Tibial artery (tissue), 4 donors: ENCODE data around the gene GIGYF1.

Experiments used
- DNase-seq, 2 donors: peaks; one replicate each; pipeline ENCODE4 v3.0.0-alpha.2; 2019
- H3K27ac ChIP-seq, 2 donors: fragments of 200-600 bp; sonication (generic) in 1 of 2; 1 replicate in 1 of 2; 2 replicates in 1 of 2; pipeline ENCODE4 v1.5.1; 2018 to 2019; ENCODE audit warnings: mild to moderate bottlenecking in 1 of 2
- H3K27me3 ChIP-seq, 2 donors: fragments of 200-600 bp; sonication (generic) in 1 of 2; one replicate each; pipeline versions ENCODE4 v1.5.1 to v1.6.0; 2016 to 2019
- H3K36me3 ChIP-seq, 3 donors: fragments of 200-600 bp; sonication (generic) in 2 of 3; one replicate each; pipeline ENCODE4 v1.5.1; 2016 to 2019; ENCODE audit warnings: mild to moderate bottlenecking in 2 of 3
- H3K4me1 ChIP-seq, 4 donors: fragments of 200-600 bp; sonication (generic) in 2 of 4; 1 replicate in 3 of 4; 2 replicates in 1 of 4; pipeline ENCODE4 v1.5.1; 2016 to 2019
- H3K4me3 ChIP-seq, 2 donors: fragments of 200-600 bp; sonication (generic) in 1 of 2; 1 replicate in 1 of 2; 2 replicates in 1 of 2; pipeline ENCODE4 v1.5.1; 2018 to 2019; ENCODE audit warnings: mild to moderate bottlenecking in 2 of 2
- H3K9me3 ChIP-seq, 3 donors: fragments of 200-600 bp; sonication (generic) in 1 of 3; one replicate each; pipeline ENCODE4 v1.5.1; 2016 to 2019
- CTCF ChIP-seq, 2 experiments: fragments of 200-600 bp in 1 of 2; fragments of 450-650 bp in 1 of 2; IDR thresholded peaks; one replicate each; pipeline ENCODE4 v1.5.1; 2017 to 2019; ENCODE audit warnings: antibody characterized with exemption in 2 of 2, mild to moderate bottlenecking in 1 of 2, moderate library complexity in 1 of 2
- intact Hi-C: fragments of 100-400 bp; cut with DNase I; formaldehyde crosslinking; loops from one replicate; pipeline ENCODE4 v1.15.0; 2023; ENCODE audit warnings: low total_unique reads

The GIGYF1 gene

GRCh38 chr7:100632951-100633717 lies 60.9 kb downstream of the GIGYF1 start:
- H3K27me3 ChIP-seq: peaks cover 0 to 47% of the 10 kb centered on the region in 2 donors
- no peak overlapping the region for H3K27ac ChIP-seq
- no peak for TF ChIP-seq CTCF (IDR thresholded peaks at IDR 0.05)

GRCh38 chr7:100630066-100630465 lies 64.0 kb downstream of the GIGYF1 start:
- H3K4me3 ChIP-seq: no peak overlapping the region
- no peak for TF ChIP-seq CTCF (IDR thresholded peaks at IDR 0.05)
- H3K36me3 ChIP-seq: no peaks in the 10 kb centered on the region
- no peaks in the 10 kb centered on the region for H3K9me3 ChIP-seq
- no peak for DNase-seq
- intact Hi-C loops: no loop called here
- H3K27ac ChIP-seq: no peak overlapping the region
- peaks cover 0 to 46% of the 10 kb centered on the region in 2 donors for H3K27me3 ChIP-seq
- H3K4me1 ChIP-seq: peaks cover 0 to 21% (median 17%) of the 10 kb centered on the region in 4 donors

More at GRCh38 chr7:100632951-100633717, 60.9 kb downstream of the GIGYF1 start:
- Histone ChIP-seq H3K4me3 (peak overlapping the region; percentile 43 to 47), H3K9me3 (no peaks in the 10 kb centered on the region), H3K4me1 (peaks cover 0 to 12% (median 7%) of the 10 kb centered on the region in 4 donors), H3K36me3 (no peaks in the 10 kb centered on the region)
- DNase-seq: peak in 1 of 2 donors; percentile 34
- intact Hi-C loops: no loop called here
